ENCODE results near the gene KRT84.

GRCh38 chr12:52401526-52401925 lies 16.1 kb upstream of the KRT84 start:
- TF ChIP-seq CTCF (IDR thresholded peaks at IDR 0.05 in 2 of 3, conservative IDR thresholded peaks at IDR 0.05 in 1 of 3; ENCODE audit: control insufficient read depth in 2 of 3, extremely low read depth in 1 of 3, insufficient read depth in 1 of 3, low read depth in 3 of 3, low read length in 3 of 3) = no peak
- TF ChIP-seq TAF1 (IDR thresholded peaks at IDR 0.05; ENCODE audit: borderline replicate concordance, low read depth, low read length) = no peak
- TF ChIP-seq ZBTB33 (IDR thresholded peaks at IDR 0.05) = no peak
- TF ChIP-seq EP300 (IDR thresholded peaks at IDR 0.05; ENCODE audit: borderline replicate concordance in 1 of 2, control insufficient read depth in 1 of 2, low read depth in 2 of 2, low read length in 2 of 2) = no peak
- TF ChIP-seq ZZZ3 (IDR thresholded peaks at IDR 0.05; ENCODE audit: control insufficient read depth, insufficient read length, low read depth) = no peak
- TF ChIP-seq SMARCA5 (IDR thresholded peaks at IDR 0.05) = no peak
- no peak for TF ChIP-seq REST (IDR thresholded peaks at IDR 0.05; ENCODE audit: low read depth, low read length)
- no peak for TF ChIP-seq FOXK2 (IDR thresholded peaks at IDR 0.05)

Measured in GM12878 (cell line).